ENCODE results near the gene SATL1. TPM values are rescaled to one million over a fixed set of nuclear protein-coding genes. Genes with fewer than 3 reads are reported as not detected.
"Not testable (repeated sequence)": the region's sequence is repeated elsewhere in the genome, so short reads cannot be mapped to it uniquely, and the experiment has no call there.

The SATL1 gene
- total and polyA plus RNA-seq, 2 donors (not counting 3 experiments of a cell fraction or from before 2014, with no cell fraction given), result not detected

DNA sequence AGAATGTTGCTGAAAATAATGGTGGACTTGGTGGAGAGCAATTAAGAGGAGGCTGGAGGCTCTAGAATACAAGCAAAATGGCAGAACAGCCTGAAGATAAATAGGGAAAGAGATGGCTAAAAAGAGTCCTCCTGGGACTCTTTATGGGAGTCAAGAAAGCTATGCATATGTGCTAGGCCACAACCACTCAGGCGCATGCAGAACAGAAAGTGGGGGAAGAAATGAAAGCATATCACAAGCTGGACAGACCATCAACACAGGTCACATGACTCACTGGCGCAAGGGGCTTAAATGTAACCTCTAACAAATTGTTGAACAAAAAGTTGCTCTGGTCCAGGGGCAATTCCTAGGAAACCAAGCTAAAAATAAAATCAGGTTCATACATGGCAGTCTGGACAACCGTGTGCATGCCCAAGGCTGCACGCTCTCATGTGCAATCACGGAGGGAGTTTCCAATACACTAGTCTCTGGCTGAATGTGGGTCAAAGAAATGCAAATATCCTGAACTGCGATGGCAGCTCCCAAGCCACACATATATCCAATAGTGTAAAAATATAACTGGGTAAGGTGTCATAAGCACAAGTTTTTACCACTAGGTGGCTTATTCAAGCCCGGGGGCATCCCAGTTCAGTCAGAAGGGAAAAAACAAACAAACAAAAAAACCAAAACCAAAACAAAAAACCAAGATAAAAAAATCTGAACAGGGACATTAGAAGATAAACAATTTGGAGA lies 45.6 kb upstream of the SATL1 start:
- BruUV-seq (replicated peaks), result no TSS peak
- Histone ChIP-seq H3K27me3 (ENCODE audit: control insufficient read depth in 2 of 2, insufficient read depth in 2 of 2, low read length in 2 of 2) (no peaks in the 10 kb centered on the region), H3K9me3 (replicated peaks; ENCODE audit: control insufficient read depth, insufficient read depth, low read length) (no peaks in the 10 kb centered on the region), H4K20me1 (replicated peaks; ENCODE audit: control insufficient read depth, extremely low read depth, insufficient read depth, low read length) (no peaks in the 10 kb centered on the region), H3K4me1 (ENCODE audit: control insufficient read depth, extremely low read depth, insufficient read depth, low read length) (no peaks in the 10 kb centered on the region), H3K9me1 (replicated peaks; ENCODE audit: control insufficient read depth, extremely low read depth, insufficient read depth, low read length) (no peaks in the 10 kb centered on the region), H2AFZ (ENCODE audit: low read depth, low read length) (no peak overlapping the region), H3K27ac (ENCODE audit: insufficient read depth, low read depth, low read length) (no peak overlapping the region), H3K36me3 (ENCODE audit: control insufficient read depth in 2 of 2, extremely low read depth in 1 of 2, insufficient read depth in 2 of 2, low read length in 2 of 2) (no peaks in the 10 kb centered on the region), H3K9ac (replicated peaks; ENCODE audit: extremely low read depth, insufficient read depth, low read length) (no peak overlapping the region), H3K79me2 (ENCODE audit: control insufficient read depth, insufficient read depth, low read length) (no peaks in the 10 kb centered on the region), H3K4me2 (ENCODE audit: insufficient read depth, low read length) (no peak overlapping the region), H3K4me3 (replicated peaks in 1 of 3; ENCODE audit: insufficient read depth in 1 of 3, low read depth in 1 of 3, low read length in 3 of 3) (no peak overlapping the region)
- intact Hi-C loops (cut with micrococcal nuclease) (no loop called here), dilution Hi-C loops (cut with MboI; ENCODE audit: extremely low pct_ligation_motif_present, low sequenced_read_pairs) (no loop called here)
- DNase-seq (ENCODE audit: low read depth, low spot score) (no peak), FAIRE-seq (no peak)
- no peak for TF ChIP-seq POLR2A (IDR thresholded peaks at IDR 0.05; ENCODE audit: low read depth, low read length)
- TF ChIP-seq, protein P1, sequence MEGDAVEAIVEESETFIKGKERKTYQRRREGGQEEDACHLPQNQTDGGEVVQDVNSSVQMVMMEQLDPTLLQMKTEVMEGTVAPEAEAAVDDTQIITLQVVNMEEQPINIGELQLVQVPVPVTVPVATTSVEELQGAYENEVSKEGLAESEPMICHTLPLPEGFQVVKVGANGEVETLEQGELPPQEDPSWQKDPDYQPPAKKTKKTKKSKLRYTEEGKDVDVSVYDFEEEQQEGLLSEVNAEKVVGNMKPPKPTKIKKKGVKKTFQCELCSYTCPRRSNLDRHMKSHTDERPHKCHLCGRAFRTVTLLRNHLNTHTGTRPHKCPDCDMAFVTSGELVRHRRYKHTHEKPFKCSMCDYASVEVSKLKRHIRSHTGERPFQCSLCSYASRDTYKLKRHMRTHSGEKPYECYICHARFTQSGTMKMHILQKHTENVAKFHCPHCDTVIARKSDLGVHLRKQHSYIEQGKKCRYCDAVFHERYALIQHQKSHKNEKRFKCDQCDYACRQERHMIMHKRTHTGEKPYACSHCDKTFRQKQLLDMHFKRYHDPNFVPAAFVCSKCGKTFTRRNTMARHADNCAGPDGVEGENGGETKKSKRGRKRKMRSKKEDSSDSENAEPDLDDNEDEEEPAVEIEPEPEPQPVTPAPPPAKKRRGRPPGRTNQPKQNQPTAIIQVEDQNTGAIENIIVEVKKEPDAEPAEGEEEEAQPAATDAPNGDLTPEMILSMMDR (IDR thresholded peaks at IDR 0.05; ENCODE audit: extremely low read depth in 1 of 2, insufficient read depth in 1 of 2, low read depth in 1 of 2, low read length in 2 of 2), result no peak
- no peak for TF ChIP-seq FOS (IDR thresholded peaks at IDR 0.05; ENCODE audit: borderline replicate concordance, insufficient read depth, low read length)
- TF ChIP-seq JUN (IDR thresholded peaks at IDR 0.05; ENCODE audit: borderline replicate concordance, insufficient read depth, insufficient read length, low read depth), result no peak
- ChIA-PET POLR2A (no interaction called here), CTCF (no interaction called here)

GRCh38 chrX:85285286-85285685 lies 41.7 kb upstream of the SATL1 start:
- H3K4me3 ChIP-seq (replicated peaks in 1 of 3; ENCODE audit: insufficient read depth in 1 of 3, low read depth in 1 of 3, low read length in 3 of 3); intact Hi-C loops (cut with micrococcal nuclease); DNase-seq (ENCODE audit: low read depth, low spot score); H4K20me1 ChIP-seq (replicated peaks; ENCODE audit: control insufficient read depth, extremely low read depth, insufficient read depth, low read length); H3K79me2 ChIP-seq (ENCODE audit: control insufficient read depth, insufficient read depth, low read length); H3K27me3 ChIP-seq (ENCODE audit: control insufficient read depth in 2 of 2, insufficient read depth in 2 of 2, low read length in 2 of 2); H3K4me1 ChIP-seq (ENCODE audit: control insufficient read depth, extremely low read depth, insufficient read depth, low read length); H3K9me3 ChIP-seq (replicated peaks; ENCODE audit: control insufficient read depth, insufficient read depth, low read length); POLR2A ChIA-PET; H3K4me2 ChIP-seq (ENCODE audit: insufficient read depth, low read length); H3K9ac ChIP-seq (replicated peaks; ENCODE audit: extremely low read depth, insufficient read depth, low read length); FAIRE-seq; H3K36me3 ChIP-seq (ENCODE audit: control insufficient read depth in 2 of 2, extremely low read depth in 1 of 2, insufficient read depth in 2 of 2, low read length in 2 of 2); dilution Hi-C loops (cut with MboI; ENCODE audit: extremely low pct_ligation_motif_present, low sequenced_read_pairs); H3K27ac ChIP-seq (ENCODE audit: insufficient read depth, low read depth, low read length); H3K9me1 ChIP-seq (replicated peaks; ENCODE audit: control insufficient read depth, extremely low read depth, insufficient read depth, low read length); CTCF ChIA-PET; BruUV-seq (replicated peaks); H2AFZ ChIP-seq (ENCODE audit: low read depth, low read length): not testable (repeated sequence)

All from endothelial cell of umbilical vein (primary cell).